Right lobe of liver (tissue), 4 donors: ENCODE data around the gene CCL27.

Source experiments
- CTCF ChIP-seq, 4 donors: fragments of 200-600 bp in 3 of 4; fragments of 450-650 bp in 1 of 4; IDR thresholded peaks; one replicate each; pipeline versions ENCODE4 v1.5.1 to v1.8.0; 2016 to 2022; ENCODE audit warnings: antibody characterized with exemption in 4 of 4, mild to moderate bottlenecking in 2 of 4
- POLR2A ChIP-seq: fragments of 450-650 bp; IDR thresholded peaks from one replicate; pipeline ENCODE4 v1.6.1; 2017; ENCODE audit warnings: antibody characterized with exemption, mild to moderate bottlenecking
- donor health status: DM: no; HTN: no; CAD: no.
- donor health status: DM: no; HTN: no; CAD: no.
- donor health status: DM: no; HTN: yes; CAD: no.

DNA sequence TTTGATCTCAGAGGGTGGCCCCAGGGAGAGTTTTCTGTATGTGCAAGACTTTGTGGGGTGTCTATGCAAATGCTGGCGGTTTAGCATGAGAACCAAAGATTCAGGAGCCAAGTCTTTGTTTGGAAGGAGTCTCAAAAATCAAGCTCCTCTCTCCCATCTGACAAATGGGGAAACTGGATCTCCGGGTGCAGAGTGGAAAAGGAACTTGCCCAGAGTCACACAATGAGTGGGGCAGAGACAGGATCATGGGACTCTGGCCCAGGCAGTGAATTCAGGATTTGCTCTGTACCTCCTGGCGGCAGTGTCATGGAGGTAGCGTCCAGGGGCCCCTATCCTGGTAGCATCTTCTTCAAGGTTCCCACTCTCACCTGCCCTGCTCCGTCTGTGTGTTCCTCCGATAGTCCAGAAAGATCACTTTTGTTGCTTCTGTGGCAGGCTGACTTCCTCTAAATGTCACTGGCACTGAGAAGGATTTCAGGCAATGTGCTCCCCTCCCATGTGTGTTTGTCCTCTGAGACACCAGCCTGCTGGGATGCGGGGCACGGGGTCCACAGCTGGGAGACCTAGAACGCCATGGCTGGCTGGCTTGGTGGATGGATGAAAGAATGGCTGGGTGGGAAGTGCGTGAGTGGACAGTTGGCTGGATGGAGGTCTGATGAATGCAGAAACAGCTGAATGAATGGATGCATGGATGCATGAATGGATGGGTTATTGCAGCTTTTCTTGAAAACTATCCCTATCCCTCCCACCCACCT lies 25.0 kb upstream of the CCL27 start:
- TF ChIP-seq CTCF (IDR thresholded peaks at IDR 0.05) (no peak), POLR2A (no peak)
